ENCODE data around the gene DAB1. TPM values are rescaled to one million over a fixed set of nuclear protein-coding genes. Genes with fewer than 3 reads are reported as not detected.

The DAB1 gene
- polyA plus RNA-seq, 1 donor from 2014 or later: 11.4 TPM

DNA sequence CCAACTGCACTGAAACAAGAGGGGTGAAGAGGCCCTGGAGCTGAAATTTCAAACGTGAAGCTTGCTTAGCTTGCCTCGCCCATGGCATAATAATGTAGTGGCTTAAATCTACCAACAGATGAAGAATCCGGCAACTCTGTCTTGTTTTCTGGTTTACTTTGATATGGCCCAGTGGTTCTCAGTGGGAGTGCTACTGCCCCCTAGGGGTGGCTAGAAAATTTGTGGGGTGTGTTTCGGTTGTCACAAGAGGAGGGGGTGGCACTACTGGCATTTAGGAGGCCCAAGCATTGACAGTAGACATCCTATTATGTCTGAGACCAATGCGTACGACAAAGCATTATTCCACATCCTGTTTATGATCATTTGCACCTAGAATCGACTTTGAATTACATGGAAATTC lies 406.1 kb downstream of the DAB1 start:
- no peak overlapping the region for H3K9ac ChIP-seq (ENCODE audit: low read length)
- TF ChIP-seq, protein P1, sequence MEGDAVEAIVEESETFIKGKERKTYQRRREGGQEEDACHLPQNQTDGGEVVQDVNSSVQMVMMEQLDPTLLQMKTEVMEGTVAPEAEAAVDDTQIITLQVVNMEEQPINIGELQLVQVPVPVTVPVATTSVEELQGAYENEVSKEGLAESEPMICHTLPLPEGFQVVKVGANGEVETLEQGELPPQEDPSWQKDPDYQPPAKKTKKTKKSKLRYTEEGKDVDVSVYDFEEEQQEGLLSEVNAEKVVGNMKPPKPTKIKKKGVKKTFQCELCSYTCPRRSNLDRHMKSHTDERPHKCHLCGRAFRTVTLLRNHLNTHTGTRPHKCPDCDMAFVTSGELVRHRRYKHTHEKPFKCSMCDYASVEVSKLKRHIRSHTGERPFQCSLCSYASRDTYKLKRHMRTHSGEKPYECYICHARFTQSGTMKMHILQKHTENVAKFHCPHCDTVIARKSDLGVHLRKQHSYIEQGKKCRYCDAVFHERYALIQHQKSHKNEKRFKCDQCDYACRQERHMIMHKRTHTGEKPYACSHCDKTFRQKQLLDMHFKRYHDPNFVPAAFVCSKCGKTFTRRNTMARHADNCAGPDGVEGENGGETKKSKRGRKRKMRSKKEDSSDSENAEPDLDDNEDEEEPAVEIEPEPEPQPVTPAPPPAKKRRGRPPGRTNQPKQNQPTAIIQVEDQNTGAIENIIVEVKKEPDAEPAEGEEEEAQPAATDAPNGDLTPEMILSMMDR (IDR thresholded peaks at IDR 0.05; ENCODE audit: poor library complexity, severe bottlenecking): no peak
- TF ChIP-seq POLR2AphosphoS5 (IDR thresholded peaks at IDR 0.05): no peak
- TF ChIP-seq, protein P2, sequence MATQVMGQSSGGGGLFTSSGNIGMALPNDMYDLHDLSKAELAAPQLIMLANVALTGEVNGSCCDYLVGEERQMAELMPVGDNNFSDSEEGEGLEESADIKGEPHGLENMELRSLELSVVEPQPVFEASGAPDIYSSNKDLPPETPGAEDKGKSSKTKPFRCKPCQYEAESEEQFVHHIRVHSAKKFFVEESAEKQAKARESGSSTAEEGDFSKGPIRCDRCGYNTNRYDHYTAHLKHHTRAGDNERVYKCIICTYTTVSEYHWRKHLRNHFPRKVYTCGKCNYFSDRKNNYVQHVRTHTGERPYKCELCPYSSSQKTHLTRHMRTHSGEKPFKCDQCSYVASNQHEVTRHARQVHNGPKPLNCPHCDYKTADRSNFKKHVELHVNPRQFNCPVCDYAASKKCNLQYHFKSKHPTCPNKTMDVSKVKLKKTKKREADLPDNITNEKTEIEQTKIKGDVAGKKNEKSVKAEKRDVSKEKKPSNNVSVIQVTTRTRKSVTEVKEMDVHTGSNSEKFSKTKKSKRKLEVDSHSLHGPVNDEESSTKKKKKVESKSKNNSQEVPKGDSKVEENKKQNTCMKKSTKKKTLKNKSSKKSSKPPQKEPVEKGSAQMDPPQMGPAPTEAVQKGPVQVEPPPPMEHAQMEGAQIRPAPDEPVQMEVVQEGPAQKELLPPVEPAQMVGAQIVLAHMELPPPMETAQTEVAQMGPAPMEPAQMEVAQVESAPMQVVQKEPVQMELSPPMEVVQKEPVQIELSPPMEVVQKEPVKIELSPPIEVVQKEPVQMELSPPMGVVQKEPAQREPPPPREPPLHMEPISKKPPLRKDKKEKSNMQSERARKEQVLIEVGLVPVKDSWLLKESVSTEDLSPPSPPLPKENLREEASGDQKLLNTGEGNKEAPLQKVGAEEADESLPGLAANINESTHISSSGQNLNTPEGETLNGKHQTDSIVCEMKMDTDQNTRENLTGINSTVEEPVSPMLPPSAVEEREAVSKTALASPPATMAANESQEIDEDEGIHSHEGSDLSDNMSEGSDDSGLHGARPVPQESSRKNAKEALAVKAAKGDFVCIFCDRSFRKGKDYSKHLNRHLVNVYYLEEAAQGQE (IDR thresholded peaks at IDR 0.05; ENCODE audit: borderline replicate concordance): no peak
- no peaks in the 10 kb centered on the region for H3K36me3 ChIP-seq (ENCODE audit: insufficient read depth, low read length)
- no peaks in the 10 kb centered on the region for H3K79me2 ChIP-seq (replicated peaks; ENCODE audit: insufficient read depth, low read length)
- H4K20me1 ChIP-seq (ENCODE audit: insufficient read depth): no peaks in the 10 kb centered on the region
- no peak overlapping the region for H2AFZ ChIP-seq (ENCODE audit: low read depth, low read length)
- no peaks in the 10 kb centered on the region for H3K9me3 ChIP-seq (ENCODE audit: low read length)
- no peaks in the 10 kb centered on the region for H3K27me3 ChIP-seq (ENCODE audit: insufficient read depth, low read depth, low read length)
- no peak overlapping the region for H3K4me2 ChIP-seq (ENCODE audit: low read length)
- no peak overlapping the region for H3K4me3 ChIP-seq (ENCODE audit: low read length)
- H3K9me2 ChIP-seq (ENCODE audit: insufficient read depth, low read length): no peaks in the 10 kb centered on the region
- H3F3A ChIP-seq (ENCODE audit: insufficient read depth, low read length, poor library complexity, severe bottlenecking): no peaks in the 10 kb centered on the region
- no peak overlapping the region for H3K27ac ChIP-seq (ENCODE audit: low read length)

DNA sequence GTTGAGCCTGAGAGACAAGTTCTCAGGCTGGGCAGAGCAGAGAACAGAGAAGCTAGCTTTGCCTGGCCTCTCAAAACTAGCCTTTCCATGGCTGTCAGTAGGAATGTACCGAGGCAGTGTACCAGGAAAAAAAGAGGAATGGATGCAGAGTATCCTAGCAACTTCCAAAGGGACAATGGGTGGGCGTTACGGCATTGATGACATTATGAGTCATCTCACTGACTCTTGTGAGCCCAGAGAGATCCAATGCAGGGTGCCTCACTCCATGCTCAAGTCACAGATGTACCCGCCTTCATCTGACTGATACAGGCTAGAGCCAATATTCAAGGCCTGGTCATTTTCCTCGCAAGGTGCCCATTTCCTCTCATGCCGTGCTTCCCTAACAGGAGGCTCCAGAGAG lies 406.7 kb downstream of the DAB1 start:
- H3K27me3 ChIP-seq (ENCODE audit: insufficient read depth, low read depth, low read length): no peaks in the 10 kb centered on the region
- H3F3A ChIP-seq (ENCODE audit: insufficient read depth, low read length, poor library complexity, severe bottlenecking): no peaks in the 10 kb centered on the region
- no peak overlapping the region for H3K4me2 ChIP-seq (ENCODE audit: low read length)
- H3K9ac ChIP-seq (ENCODE audit: low read length): no peak overlapping the region
- TF ChIP-seq EP300 (conservative IDR thresholded peaks at IDR 0.05; ENCODE audit: poor library complexity, severe bottlenecking): no peak
- no peak for TF ChIP-seq SMC3 (conservative IDR thresholded peaks at IDR 0.05; ENCODE audit: poor library complexity)
- TF ChIP-seq, protein P2 (IDR thresholded peaks at IDR 0.05; ENCODE audit: borderline replicate concordance): no peak
- no peak for TF ChIP-seq MXI1 (conservative IDR thresholded peaks at IDR 0.05; ENCODE audit: poor library complexity, severe bottlenecking)
- no peak for TF ChIP-seq EZH2 (IDR thresholded peaks at IDR 0.05; ENCODE audit: borderline replicate concordance, insufficient read depth, low read length, poor library complexity, severe bottlenecking)
- no peak for TF ChIP-seq RAD21 (conservative IDR thresholded peaks at IDR 0.05)
- no peak for TF ChIP-seq POLR2AphosphoS5 (IDR thresholded peaks at IDR 0.05)
- no peak overlapping the region for H3K27ac ChIP-seq (ENCODE audit: low read length)
- no peaks in the 10 kb centered on the region for H3K79me2 ChIP-seq (replicated peaks; ENCODE audit: insufficient read depth, low read length)
- no peaks in the 10 kb centered on the region for H3K9me3 ChIP-seq (ENCODE audit: low read length)
- H2AFZ ChIP-seq (ENCODE audit: low read depth, low read length): no peak overlapping the region
- no peaks in the 10 kb centered on the region for H3K9me2 ChIP-seq (ENCODE audit: insufficient read depth, low read length)
- no peak overlapping the region for H3K4me3 ChIP-seq (ENCODE audit: low read length)
- H3K36me3 ChIP-seq (ENCODE audit: insufficient read depth, low read length): no peaks in the 10 kb centered on the region
- no peaks in the 10 kb centered on the region for H4K20me1 ChIP-seq (ENCODE audit: insufficient read depth)

All from neural cell (in vitro differentiated cells).